ENCODE data around the gene THOC5.

DNA sequence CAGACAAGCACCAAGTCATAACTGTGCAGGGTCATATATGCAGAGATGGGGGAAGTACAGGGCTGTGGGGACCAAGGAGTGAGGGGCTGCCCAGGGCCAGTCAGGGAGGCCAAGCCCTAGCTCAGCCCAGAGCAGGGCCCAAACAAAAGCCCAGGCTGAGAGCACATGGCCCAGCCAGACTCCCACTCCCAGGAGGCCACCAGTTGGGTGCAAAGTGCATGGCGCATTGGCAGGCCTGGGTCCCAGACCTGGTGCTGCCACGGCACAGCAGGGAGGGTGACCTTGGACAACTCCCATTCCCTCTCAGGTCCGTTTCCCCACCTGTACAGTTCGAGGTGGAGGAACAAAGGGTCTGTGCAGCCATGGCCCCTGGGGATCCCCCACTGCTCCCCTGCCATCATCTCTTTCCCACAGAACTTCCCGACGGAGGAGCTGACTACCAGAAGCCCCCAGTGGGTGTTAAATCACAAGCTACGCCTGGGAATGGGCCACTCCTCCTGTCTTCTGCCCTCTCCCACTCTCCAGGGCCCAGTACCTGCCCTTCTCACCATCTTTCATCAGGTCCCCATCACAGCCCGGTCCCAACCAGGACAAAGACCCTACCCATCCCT is 26.7 kb upstream of the THOC5 start:
- TF ChIP-seq, protein P1, sequence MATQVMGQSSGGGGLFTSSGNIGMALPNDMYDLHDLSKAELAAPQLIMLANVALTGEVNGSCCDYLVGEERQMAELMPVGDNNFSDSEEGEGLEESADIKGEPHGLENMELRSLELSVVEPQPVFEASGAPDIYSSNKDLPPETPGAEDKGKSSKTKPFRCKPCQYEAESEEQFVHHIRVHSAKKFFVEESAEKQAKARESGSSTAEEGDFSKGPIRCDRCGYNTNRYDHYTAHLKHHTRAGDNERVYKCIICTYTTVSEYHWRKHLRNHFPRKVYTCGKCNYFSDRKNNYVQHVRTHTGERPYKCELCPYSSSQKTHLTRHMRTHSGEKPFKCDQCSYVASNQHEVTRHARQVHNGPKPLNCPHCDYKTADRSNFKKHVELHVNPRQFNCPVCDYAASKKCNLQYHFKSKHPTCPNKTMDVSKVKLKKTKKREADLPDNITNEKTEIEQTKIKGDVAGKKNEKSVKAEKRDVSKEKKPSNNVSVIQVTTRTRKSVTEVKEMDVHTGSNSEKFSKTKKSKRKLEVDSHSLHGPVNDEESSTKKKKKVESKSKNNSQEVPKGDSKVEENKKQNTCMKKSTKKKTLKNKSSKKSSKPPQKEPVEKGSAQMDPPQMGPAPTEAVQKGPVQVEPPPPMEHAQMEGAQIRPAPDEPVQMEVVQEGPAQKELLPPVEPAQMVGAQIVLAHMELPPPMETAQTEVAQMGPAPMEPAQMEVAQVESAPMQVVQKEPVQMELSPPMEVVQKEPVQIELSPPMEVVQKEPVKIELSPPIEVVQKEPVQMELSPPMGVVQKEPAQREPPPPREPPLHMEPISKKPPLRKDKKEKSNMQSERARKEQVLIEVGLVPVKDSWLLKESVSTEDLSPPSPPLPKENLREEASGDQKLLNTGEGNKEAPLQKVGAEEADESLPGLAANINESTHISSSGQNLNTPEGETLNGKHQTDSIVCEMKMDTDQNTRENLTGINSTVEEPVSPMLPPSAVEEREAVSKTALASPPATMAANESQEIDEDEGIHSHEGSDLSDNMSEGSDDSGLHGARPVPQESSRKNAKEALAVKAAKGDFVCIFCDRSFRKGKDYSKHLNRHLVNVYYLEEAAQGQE (IDR thresholded peaks at IDR 0.05; ENCODE audit: insufficient replicate concordance, low read depth): no peak
- TF ChIP-seq, protein P2, sequence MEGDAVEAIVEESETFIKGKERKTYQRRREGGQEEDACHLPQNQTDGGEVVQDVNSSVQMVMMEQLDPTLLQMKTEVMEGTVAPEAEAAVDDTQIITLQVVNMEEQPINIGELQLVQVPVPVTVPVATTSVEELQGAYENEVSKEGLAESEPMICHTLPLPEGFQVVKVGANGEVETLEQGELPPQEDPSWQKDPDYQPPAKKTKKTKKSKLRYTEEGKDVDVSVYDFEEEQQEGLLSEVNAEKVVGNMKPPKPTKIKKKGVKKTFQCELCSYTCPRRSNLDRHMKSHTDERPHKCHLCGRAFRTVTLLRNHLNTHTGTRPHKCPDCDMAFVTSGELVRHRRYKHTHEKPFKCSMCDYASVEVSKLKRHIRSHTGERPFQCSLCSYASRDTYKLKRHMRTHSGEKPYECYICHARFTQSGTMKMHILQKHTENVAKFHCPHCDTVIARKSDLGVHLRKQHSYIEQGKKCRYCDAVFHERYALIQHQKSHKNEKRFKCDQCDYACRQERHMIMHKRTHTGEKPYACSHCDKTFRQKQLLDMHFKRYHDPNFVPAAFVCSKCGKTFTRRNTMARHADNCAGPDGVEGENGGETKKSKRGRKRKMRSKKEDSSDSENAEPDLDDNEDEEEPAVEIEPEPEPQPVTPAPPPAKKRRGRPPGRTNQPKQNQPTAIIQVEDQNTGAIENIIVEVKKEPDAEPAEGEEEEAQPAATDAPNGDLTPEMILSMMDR (IDR thresholded peaks at IDR 0.05; ENCODE audit: insufficient read depth, low read length): no peak
